Measurements from ENCODE around the gene TCF19. TPM values are rescaled to one million over a fixed set of nuclear protein-coding genes. Genes with fewer than 3 reads are reported as not detected.

Gene TCF19
- polyA plus RNA-seq, 2 of the 4 experiments (the other 2 are of a cell fraction) = 7.4 to 11.2 TPM

GRCh38 chr6:31165986-31166385 lies 7.6 kb downstream of the TCF19 start:
- H3K9me3 ChIP-seq = no peaks in the 10 kb centered on the region
- H3K4me1 ChIP-seq = peaks cover 7% of the 10 kb centered on the region
- DNase-seq (ENCODE audit: low read depth in 1 of 2, low spot score in 1 of 2) = no peak
- ChIA-PET POLR2A (no interaction called here), CTCF (interaction anchor here (0.9 to 1.4 kb wide), 2 partner anchors 35 to 51 kb away, joined by 3 read pairs; partner anchors contain the start of gene PSORS1C1)
- no peak for TF ChIP-seq NFE2L2 (conservative IDR thresholded peaks at IDR 0.05; ENCODE audit: low read length)
- TF ChIP-seq POLR2A (IDR thresholded peaks at IDR 0.05; ENCODE audit: low read length) = no peak
- no peak for TF ChIP-seq TP53 (CRISPR knock-in tag; IDR thresholded peaks at IDR 0.05)
- no peak for TF ChIP-seq BHLHE40 (IDR thresholded peaks at IDR 0.05; ENCODE audit: low read depth, low read length)
- no peak for TF ChIP-seq ZFP36 (IDR thresholded peaks at IDR 0.05; ENCODE audit: borderline replicate concordance, partially characterized antibody)
- no peak for TF ChIP-seq MAX (IDR thresholded peaks at IDR 0.05)
- TF ChIP-seq MAFK (IDR thresholded peaks at IDR 0.05; ENCODE audit: partially characterized antibody) = no peak
- TF ChIP-seq MYC (IDR thresholded peaks at IDR 0.05; ENCODE audit: borderline replicate concordance, low read length) = no peak
- no peak for TF ChIP-seq GATA3 (IDR thresholded peaks at IDR 0.05; ENCODE audit: borderline replicate concordance)
- TF ChIP-seq ATOH8 (CRISPR knock-in tag; IDR thresholded peaks at IDR 0.05; ENCODE audit: low read depth) = no peak
- no peak for TF ChIP-seq TFCP2L1 (CRISPR knock-in tag; IDR thresholded peaks at IDR 0.05)
- no peak for TF ChIP-seq CBX8 (IDR thresholded peaks at IDR 0.05)
- no peak for TF ChIP-seq E2F6 (IDR thresholded peaks at IDR 0.05; ENCODE audit: borderline replicate concordance, low read depth)
- TF ChIP-seq FOSB (CRISPR knock-in tag; IDR thresholded peaks at IDR 0.05) = no peak
- no peak for TF ChIP-seq ZNF302 (CRISPR knock-in tag; IDR thresholded peaks at IDR 0.05)
- no peak for TF ChIP-seq ELK1 (IDR thresholded peaks at IDR 0.05; ENCODE audit: low read depth, low read length)
- no peak for TF ChIP-seq BCL3 (IDR thresholded peaks at IDR 0.05)
- no peak for TF ChIP-seq HMGXB4 (CRISPR knock-in tag; IDR thresholded peaks at IDR 0.05; ENCODE audit: borderline replicate concordance)
- no peak for TF ChIP-seq PHF8 (IDR thresholded peaks at IDR 0.05; ENCODE audit: borderline replicate concordance, low read depth)
- ATAC-seq = no peak
- H3K4me3 ChIP-seq = no peak overlapping the region
- FAIRE-seq = no peak
- H3K27ac ChIP-seq = no peak overlapping the region
- 61% methylated on average over 5 of the region's 5 CpGs for WGBS (ENCODE audit: missing lambda C conversion rate)
- H3K4me2 ChIP-seq = no peak overlapping the region

GRCh38 chr6:31168606-31169005 lies 10.2 kb downstream of the TCF19 start:
- no peak overlapping the region for H3K4me2 ChIP-seq
- H3K4me1 ChIP-seq = peaks cover 12% of the 10 kb centered on the region
- ATAC-seq (no peak), FAIRE-seq (no peak), DNase-seq (ENCODE audit: low read depth in 1 of 2, low spot score in 1 of 2) (no peak)
- ChIA-PET POLR2A (no interaction called here), CTCF (interaction anchor here (1.7 kb wide), 1 partner anchor 10 kb away, joined by 3 read pairs; the partner anchor contains the start of gene TCF19)
- H3K27ac ChIP-seq = no peak overlapping the region
- no peaks in the 10 kb centered on the region for H3K9me3 ChIP-seq
- 97% methylated on average over 3 of the region's 3 CpGs for WGBS (ENCODE audit: missing lambda C conversion rate)
- TF ChIP-seq ZC3H11A (IDR thresholded peaks at IDR 0.05) = no peak
- TF ChIP-seq HEYL (CRISPR knock-in tag; IDR thresholded peaks at IDR 0.05) = no peak
- TF ChIP-seq NR3C1 (IDR thresholded peaks at IDR 0.05) = no peak
- TF ChIP-seq FOSL2 (IDR thresholded peaks at IDR 0.05) = no peak
- TF ChIP-seq FOSL2 (CRISPR knock-in tag; IDR thresholded peaks at IDR 0.05) = no peak
- no peak for TF ChIP-seq MAZ (IDR thresholded peaks at IDR 0.05; ENCODE audit: borderline replicate concordance, low read depth, low read length)
- TF ChIP-seq HMGXB4 (CRISPR knock-in tag; IDR thresholded peaks at IDR 0.05; ENCODE audit: borderline replicate concordance) = no peak
- TF ChIP-seq POLR2AphosphoS2 (conservative IDR thresholded peaks at IDR 0.05; ENCODE audit: low read length) = no peak
- TF ChIP-seq RCOR1 (IDR thresholded peaks at IDR 0.05; ENCODE audit: low read depth, low read length) = no peak
- TF ChIP-seq ZNF302 (CRISPR knock-in tag; IDR thresholded peaks at IDR 0.05) = no peak
- no peak for TF ChIP-seq PHF8 (IDR thresholded peaks at IDR 0.05; ENCODE audit: borderline replicate concordance, low read depth)
- TF ChIP-seq ESRRA (IDR thresholded peaks at IDR 0.05; ENCODE audit: borderline replicate concordance, low read length) = no peak
- TF ChIP-seq HOXB13 (CRISPR knock-in tag; IDR thresholded peaks at IDR 0.05; ENCODE audit: low read depth) = no peak
- no peak overlapping the region for H3K4me3 ChIP-seq

All from A549 (cell line).